GM12891 (cell line): ENCODE results near the gene CDH6.

Source experiments
- DNase-seq: peaks from one replicate; pipeline ENCODE4 v3.0.0; 2011; ENCODE audit warnings: low spot score; ENCODE audit not compliant: insufficient read length
- FAIRE-seq: peaks from 2 replicates; lab custom pipeline; 2011; peaks lifted over from hg19 to GRCh38; lab: Jason Lieb, UNC
- PAX5 ChIP-seq: IDR thresholded peaks from 2 replicates; pipeline ENCODE4 v1.6.1; 2011; ENCODE audit warnings: low read length, moderate library complexity, mild to moderate bottlenecking; ENCODE audit not compliant: insufficient read depth, severe bottlenecking
- POLR2A ChIP-seq: IDR thresholded peaks from 2 replicates; pipeline ENCODE4 v1.6.1; 2011; ENCODE audit warnings: low read depth, low read length, control low read depth
- POLR2AphosphoS5 ChIP-seq: IDR thresholded peaks from 2 replicates; pipeline ENCODE4 v1.6.1; 2011; ENCODE audit warnings: low read depth, low read length, control low read depth
- POU2F2 ChIP-seq: IDR thresholded peaks from 2 replicates; pipeline ENCODE4 v1.6.1; 2011; ENCODE audit warnings: low read depth, mild to moderate bottlenecking, control low read depth, low read length, moderate library complexity
- SPI1 ChIP-seq: IDR thresholded peaks from 2 replicates; pipeline ENCODE4 v1.6.1; 2011; ENCODE audit warnings: low read depth, low read length, control low read depth
- TAF1 ChIP-seq: IDR thresholded peaks from 2 replicates; pipeline ENCODE4 v1.6.1; 2011; ENCODE audit warnings: low read depth, low read length, control low read depth

The CDH6 gene

GRCh38 chr5:31375999-31376720 is 182.7 kb downstream of the CDH6 start:
- DNase-seq (no peak), FAIRE-seq (no peak)
- TF ChIP-seq TAF1: no peak
- TF ChIP-seq PAX5: no peak
- no peak for TF ChIP-seq POLR2A
- TF ChIP-seq POLR2AphosphoS5: no peak
- TF ChIP-seq POU2F2: no peak
- no peak for TF ChIP-seq SPI1

- TF ChIP-seq POLR2AphosphoS5: no peak
- TF ChIP-seq PAX5: no peak
- no peak for TF ChIP-seq TAF1
- no peak for TF ChIP-seq SPI1
- no peak for TF ChIP-seq POLR2A
- no peak for TF ChIP-seq POU2F2
- FAIRE-seq (no peak), DNase-seq (no peak)
Measured at GRCh38 chr5:31377274-31377946, 183.9 kb downstream of the CDH6 start.

- DNase-seq (no peak), FAIRE-seq (no peak)
- TF ChIP-seq POLR2AphosphoS5 (no peak), POLR2A (no peak), PAX5 (no peak), TAF1 (no peak)
Measured at GRCh38 chr5:31378136-31378535, 184.7 kb downstream of the CDH6 start.
